Esophagus squamous epithelium (tissue), 5 donors: Measurements from ENCODE around the gene PGBD1. TPM values are rescaled to one million over a fixed set of nuclear protein-coding genes. Genes with fewer than 3 reads are reported as not detected.
A peak's percentile ranks its signal among the peaks of the same experiment; 100 is the strongest.

Experiments used
- DNase-seq: peaks from one replicate; lab custom pipeline; 2025; lab: John Stamatoyannopoulos, UW
- H3K27ac ChIP-seq, 4 donors: fragments of 200-600 bp; sonication (generic); one replicate each; pipeline ENCODE4 v1.5.1; 2016 to 2019; ENCODE audit warnings: mild to moderate bottlenecking in 1 of 4
- H3K27me3 ChIP-seq, 4 donors: fragments of 200-600 bp; sonication (generic); 1 replicate in 3 of 4; 2 replicates in 1 of 4; pipeline versions ENCODE4 v1.5.1 to v1.6.0; 2017 to 2021; ENCODE audit warnings: antibody characterized with exemption in 1 of 4
- H3K36me3 ChIP-seq, 3 donors: fragments of 200-600 bp; sonication (generic); one replicate each; pipeline ENCODE4 v1.5.1; 2016 to 2019
- H3K4me1 ChIP-seq, 3 donors: fragments of 200-600 bp; sonication (generic); one replicate each; pipeline ENCODE4 v1.5.1; 2017 to 2019
- H3K4me3 ChIP-seq, 4 donors: fragments of 200-600 bp; sonication (generic); 1 replicate in 3 of 4; 2 replicates in 1 of 4; pipeline ENCODE4 v1.5.1; 2016 to 2019; ENCODE audit warnings: mild to moderate bottlenecking in 2 of 4, moderate library complexity in 1 of 4
- H3K9me3 ChIP-seq, 3 donors: fragments of 200-600 bp; sonication (generic); one replicate each; pipeline ENCODE4 v1.5.1; 2016 to 2019
- POLR2A ChIP-seq, 4 donors: fragments of 450-650 bp; IDR thresholded peaks; one replicate each; pipeline ENCODE4 v1.6.1; 2017; ENCODE audit warnings: antibody characterized with exemption in 4 of 4, mild to moderate bottlenecking in 4 of 4, moderate library complexity in 3 of 4
- WGBS, 2 donors: methylation state at CpG; one replicate each; pipeline ENCODE4 v1.1.5; 2018; 5-methylcytosine and 5-hydroxymethylcytosine counted together
- intact Hi-C: fragments of 100-400 bp; cut with DNase I; formaldehyde crosslinking; loops from one replicate; pipeline ENCODE4 v1.15.0; 2022
- total RNA-seq, 4 donors: library from RNA; depleted of rRNA; stranded (reverse); fragments of >200 nt; gene quantifications; one replicate each; pipeline ENCODE4 v1.1.0, GENCODE V29; 2016
- TF ChIP-seq, protein P1 (sequence below), 6 experiments: fragments of 450-650 bp in 4 of 6; fragments of 200-600 bp in 2 of 6; sonication (generic) in 2 of 6; IDR thresholded peaks; one replicate each; pipeline ENCODE4 v1.5.1; 2016 to 2019; ENCODE audit warnings: antibody characterized with exemption in 6 of 6, mild to moderate bottlenecking in 4 of 6, moderate library complexity in 4 of 6
- donor health status: DM: yes; HTN: yes; CAD: no.

Gene PGBD1
- total RNA-seq, 4 donors from 2014 or later: 0.61 to 3.1 (median 1.3) TPM

DNA sequence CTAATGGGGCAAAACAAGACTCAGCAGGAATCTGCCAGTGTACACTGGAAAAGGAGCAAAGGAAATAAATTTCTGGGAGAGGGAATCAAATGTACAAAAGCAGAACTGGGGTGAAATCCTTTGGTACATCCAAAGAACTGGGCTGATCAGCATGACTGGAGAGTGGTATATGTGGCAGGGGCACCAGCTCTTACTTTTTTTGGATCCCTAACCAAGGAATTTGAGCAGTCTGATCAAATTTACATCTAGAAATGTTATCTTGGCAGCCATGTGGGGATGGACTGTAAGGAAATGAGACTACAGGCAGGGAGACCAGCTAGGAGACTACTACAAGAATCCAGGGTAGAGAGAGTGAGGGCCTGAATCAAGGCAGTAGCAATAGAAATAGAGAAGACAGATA, 55.7 kb downstream of the PGBD1 start:
- peak overlapping the region in 2 of 4 donors; percentile 55 to 84 for H3K4me3 ChIP-seq

DNA sequence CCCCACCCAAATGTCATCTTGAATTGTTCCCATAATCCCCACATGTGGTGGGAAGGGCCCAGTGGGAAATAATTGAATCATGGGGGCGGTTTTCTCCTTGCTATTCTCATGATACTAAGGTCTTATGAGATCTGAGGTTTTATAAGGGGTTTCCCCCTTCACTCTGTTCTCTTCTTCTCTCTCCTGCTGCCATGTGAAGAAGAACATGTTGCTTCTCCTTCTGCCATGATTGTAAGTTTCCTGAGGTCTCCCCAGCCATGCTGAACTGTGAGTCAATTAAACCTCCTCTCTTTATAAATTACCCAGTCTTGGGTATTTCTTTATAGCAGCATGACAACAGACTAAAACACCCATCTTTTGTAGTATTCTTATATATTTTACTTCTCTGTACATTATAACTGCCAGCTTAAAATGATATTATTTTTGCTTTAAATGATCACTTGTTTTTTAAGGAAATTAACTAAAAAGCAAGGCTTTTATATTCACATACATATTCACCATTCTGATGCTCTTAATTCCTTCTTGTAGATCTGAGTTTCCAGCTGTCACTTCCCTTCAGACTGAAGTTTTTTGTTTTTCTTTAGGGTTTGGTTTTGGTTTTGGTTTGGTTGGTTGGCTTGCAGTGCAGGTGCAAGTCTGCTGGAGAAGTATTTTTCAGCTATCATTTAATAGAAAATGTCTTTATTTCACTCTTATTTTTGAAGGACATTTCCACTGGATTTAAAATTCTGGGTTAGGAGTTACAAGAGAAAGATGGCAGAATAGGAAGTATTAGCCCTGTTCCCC, 59.1 kb downstream of the PGBD1 start:
- no peak overlapping the region for H3K4me3 ChIP-seq
- intact Hi-C loops: loop anchor here (10.0 kb wide), 1 partner anchor 86 kb away; the partner anchor contains the start of genes NKAPL and ZKSCAN4
- TF ChIP-seq, protein P1, sequence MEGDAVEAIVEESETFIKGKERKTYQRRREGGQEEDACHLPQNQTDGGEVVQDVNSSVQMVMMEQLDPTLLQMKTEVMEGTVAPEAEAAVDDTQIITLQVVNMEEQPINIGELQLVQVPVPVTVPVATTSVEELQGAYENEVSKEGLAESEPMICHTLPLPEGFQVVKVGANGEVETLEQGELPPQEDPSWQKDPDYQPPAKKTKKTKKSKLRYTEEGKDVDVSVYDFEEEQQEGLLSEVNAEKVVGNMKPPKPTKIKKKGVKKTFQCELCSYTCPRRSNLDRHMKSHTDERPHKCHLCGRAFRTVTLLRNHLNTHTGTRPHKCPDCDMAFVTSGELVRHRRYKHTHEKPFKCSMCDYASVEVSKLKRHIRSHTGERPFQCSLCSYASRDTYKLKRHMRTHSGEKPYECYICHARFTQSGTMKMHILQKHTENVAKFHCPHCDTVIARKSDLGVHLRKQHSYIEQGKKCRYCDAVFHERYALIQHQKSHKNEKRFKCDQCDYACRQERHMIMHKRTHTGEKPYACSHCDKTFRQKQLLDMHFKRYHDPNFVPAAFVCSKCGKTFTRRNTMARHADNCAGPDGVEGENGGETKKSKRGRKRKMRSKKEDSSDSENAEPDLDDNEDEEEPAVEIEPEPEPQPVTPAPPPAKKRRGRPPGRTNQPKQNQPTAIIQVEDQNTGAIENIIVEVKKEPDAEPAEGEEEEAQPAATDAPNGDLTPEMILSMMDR (IDR thresholded peaks at IDR 0.05): no peak
- TF ChIP-seq POLR2A (IDR thresholded peaks at IDR 0.05): no peak
- peaks cover 0 to 13% (median 11%) of the 10 kb centered on the region in 3 donors for H3K4me1 ChIP-seq
- no peak for DNase-seq
- no peaks in the 10 kb centered on the region for H3K27me3 ChIP-seq
- no peaks in the 10 kb centered on the region for H3K36me3 ChIP-seq
- no peaks in the 10 kb centered on the region for H3K9me3 ChIP-seq
- H3K27ac ChIP-seq: no peak overlapping the region
- WGBS, 2 donors: 64 to 94% methylated on average over 1 of the region's 1 CpG

More for the DNA sequence above, 55.7 kb downstream of the PGBD1 start:
- no peaks in the 10 kb centered on the region for H3K36me3 ChIP-seq
- TF ChIP-seq, protein P1 (IDR thresholded peaks at IDR 0.05): no peak
- no peak for TF ChIP-seq POLR2A (IDR thresholded peaks at IDR 0.05)
- intact Hi-C loops: no loop called here
- H3K9me3 ChIP-seq: no peaks in the 10 kb centered on the region
- DNase-seq: no peak
- peaks cover 0 to 21% (median 11%) of the 10 kb centered on the region in 3 donors for H3K4me1 ChIP-seq
- H3K27me3 ChIP-seq: no peaks in the 10 kb centered on the region
- peak overlapping the region in 3 of 4 donors; percentile 95 to 99 (median 95) for H3K27ac ChIP-seq

DNA sequence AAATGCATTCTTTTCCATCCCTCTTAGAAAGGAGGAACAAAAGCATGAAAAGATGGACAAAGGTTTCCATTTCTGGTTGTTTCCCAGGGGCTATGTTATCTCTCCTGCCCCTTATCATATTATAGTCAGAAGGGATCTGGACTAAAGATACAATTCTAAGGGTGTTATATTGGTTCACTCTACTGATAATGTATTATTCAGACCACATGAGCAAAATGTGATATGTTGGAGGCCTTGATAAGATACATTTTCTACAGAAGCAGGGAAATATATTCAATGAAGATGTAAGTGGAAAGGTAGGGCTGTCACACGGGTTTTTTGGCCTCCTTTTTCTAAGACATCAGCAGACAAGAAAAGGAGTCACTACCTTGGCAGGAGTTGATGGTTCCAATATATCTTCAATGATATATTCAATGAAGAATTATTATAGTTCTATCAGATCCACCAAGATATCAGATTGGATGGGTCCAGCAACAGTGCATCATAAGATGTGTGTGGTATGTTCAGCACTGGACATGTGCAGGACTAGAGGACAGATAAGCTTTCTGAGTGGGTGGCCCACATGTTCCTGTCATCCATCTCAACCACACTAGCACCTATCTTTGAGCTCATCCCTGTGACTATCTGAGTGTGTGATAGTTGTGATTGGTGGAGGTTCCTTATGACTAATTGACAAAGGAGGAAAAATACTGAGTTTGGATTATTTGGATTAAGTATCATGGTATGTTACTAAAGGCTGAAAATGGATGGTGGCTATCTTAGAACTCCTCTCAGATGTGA, 62.7 kb downstream of the PGBD1 start:
- intact Hi-C loops: loop anchor here (10.0 kb wide), 1 partner anchor 89 kb away; the partner anchor contains the start of genes NKAPL and ZKSCAN4
- no peak overlapping the region for H3K4me3 ChIP-seq
- TF ChIP-seq, protein P1 (IDR thresholded peaks at IDR 0.05): no peak
- no peak for TF ChIP-seq POLR2A (IDR thresholded peaks at IDR 0.05)
- H3K9me3 ChIP-seq: no peaks in the 10 kb centered on the region
- H3K27me3 ChIP-seq: no peaks in the 10 kb centered on the region
- 62 to 83% methylated on average over 1 of the region's 1 CpG for WGBS, 2 donors
- no peak overlapping the region for H3K27ac ChIP-seq
- DNase-seq: no peak
- no peaks in the 10 kb centered on the region for H3K4me1 ChIP-seq
- no peaks in the 10 kb centered on the region for H3K36me3 ChIP-seq

DNA sequence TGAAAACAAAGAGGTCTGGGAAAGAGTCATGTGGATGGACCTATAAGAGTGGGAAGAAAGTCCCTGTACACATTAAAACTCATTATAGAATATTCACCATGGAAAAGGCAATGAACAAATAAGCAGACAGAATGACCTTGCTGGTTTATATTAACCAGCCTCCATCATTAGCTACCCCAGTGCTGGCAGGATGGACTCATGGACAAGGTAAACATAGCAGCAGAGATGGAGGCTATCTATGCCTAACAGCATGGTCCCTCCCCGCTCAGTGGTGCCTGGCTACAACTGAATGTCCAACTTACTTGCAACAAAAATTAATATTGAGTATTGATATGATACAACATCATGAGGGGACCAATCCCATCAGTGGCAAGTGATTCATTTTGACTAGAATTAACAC, 63.8 kb downstream of the PGBD1 start:
- Histone ChIP-seq H3K36me3 (no peaks in the 10 kb centered on the region), H3K4me1 (no peaks in the 10 kb centered on the region), H3K9me3 (no peaks in the 10 kb centered on the region), H3K27ac (no peak overlapping the region), H3K4me3 (no peak overlapping the region), H3K27me3 (no peaks in the 10 kb centered on the region)
- WGBS, 2 donors: 77 to 100% methylated on average over 1 of the region's 1 CpG
- DNase-seq: no peak
- intact Hi-C loops: loop anchor here (10.0 kb wide), 1 partner anchor 90 kb away; the partner anchor contains the start of genes NKAPL and ZKSCAN4
- TF ChIP-seq, protein P1 (IDR thresholded peaks at IDR 0.05): no peak
- TF ChIP-seq POLR2A (IDR thresholded peaks at IDR 0.05): no peak
